ENCODE results near the gene KRTDAP. TPM values are rescaled to one million over a fixed set of nuclear protein-coding genes. Genes with fewer than 3 reads are reported as not detected.
A peak's percentile ranks its signal among the peaks of the same experiment; 100 is the strongest.

Gene KRTDAP
- total and polyA plus RNA-seq, 10 of the 15 experiments (the other 5 are each of a cell fraction or from before 2014, with no cell fraction given): 0.23 TPM; not detected in 9

DNA sequence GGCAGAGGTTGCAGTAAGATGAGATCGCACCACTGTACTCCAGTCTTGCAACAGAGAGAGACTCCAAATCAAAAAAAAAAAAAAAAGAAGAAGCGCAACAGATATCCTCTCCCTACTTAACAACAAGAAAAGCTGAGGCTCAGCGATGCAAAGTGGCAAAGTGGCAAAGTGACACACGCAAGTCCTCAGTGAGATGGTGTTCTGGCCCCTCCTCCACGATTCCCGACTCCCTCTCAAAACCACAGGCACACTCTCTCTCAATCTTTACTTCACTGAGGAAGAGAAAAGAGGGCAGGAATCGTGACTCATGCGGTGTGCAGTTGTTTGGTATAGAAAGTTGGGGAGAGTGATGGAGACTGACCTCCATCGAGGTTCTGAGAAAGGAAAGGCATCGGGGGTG is 29.7 kb downstream of the KRTDAP start:
- no peak for FAIRE-seq
- H3K27me3 ChIP-seq (replicated peaks in 1 of 2; ENCODE audit: control insufficient read depth in 2 of 2, insufficient read depth in 2 of 2, low read length in 1 of 2): no peaks in the 10 kb centered on the region
- in situ Hi-C loops (cut with MboI): no loop called here
- H3K9me3 ChIP-seq (replicated peaks; ENCODE audit: control insufficient read depth, insufficient read depth, low read length): no peaks in the 10 kb centered on the region
- H3K79me2 ChIP-seq (ENCODE audit: control insufficient read depth, insufficient read depth, low read length): no peaks in the 10 kb centered on the region
- intact Hi-C loops (cut with micrococcal nuclease; ENCODE audit: unreplicated experiment): no loop called here
- DNase-seq (ENCODE audit: low read depth, low spot score): no peak
- peak overlapping the region; percentile 56 for H3K27ac ChIP-seq (ENCODE audit: control insufficient read depth, insufficient read depth)
- BruUV-seq (replicated peaks): no TSS peak
- H2AFZ ChIP-seq (ENCODE audit: control insufficient read depth, low read depth, low read length): no peak overlapping the region
- ChIA-PET POLR2A (interaction anchor here (0.6 to 4.4 kb wide), 9 partner anchors 8 to 113 kb away, joined by 3 to 37 read pairs (median 16); partner anchors contain the start of genes FFAR1 and FFAR2), SMC1A (ENCODE audit: uncharacterized antibody, unreplicated experiment) (interaction anchor here (0.8 to 17.4 kb wide), 17 partner anchors 8 to 130 kb away, joined by 3 to 237 read pairs (median 9); partner anchors contain the start of genes FFAR1, FFAR2 and FFAR3), RAD21 (ENCODE audit: unreplicated experiment) (interaction anchor here (1.1 to 8.3 kb wide), 10 partner anchors 9 to 256 kb away, joined by 4 to 110 read pairs (median 37); partner anchors contain the start of genes FFAR2 and FFAR3), CTCF (interaction anchor here (0.7 to 8.5 kb wide), 13 partner anchors 8 to 655 kb away, joined by 3 to 86 read pairs (median 4); partner anchors contain the start of genes FFAR1 and TBCB)
- no peak overlapping the region for H3K4me3 ChIP-seq
- peak overlapping the region; percentile 50 for H3K4me2 ChIP-seq (ENCODE audit: control insufficient read depth, insufficient read depth)
- no peak overlapping the region for H3K9ac ChIP-seq (ENCODE audit: control insufficient read depth, insufficient read depth, low read length)
- H3K4me1 ChIP-seq (ENCODE audit: control insufficient read depth, insufficient read depth, low read length): peaks cover 74% of the 10 kb centered on the region
- H4K20me1 ChIP-seq (ENCODE audit: control insufficient read depth, insufficient read depth): no peaks in the 10 kb centered on the region
- no peaks in the 10 kb centered on the region for H3K36me3 ChIP-seq (ENCODE audit: control insufficient read depth in 2 of 2, insufficient read depth in 2 of 2, low read length in 1 of 2)
- 61% methylated on average over 9 of the region's 10 CpGs for WGBS (ENCODE audit: insufficient coverage, insufficient replicate concordance, low lambda C conversion rate, missing lambda C conversion rate)
- peak; percentile 4 for ATAC-seq
- peak; percentile 20; the same call in 1 of the 2 replicates for TF ChIP-seq IKZF1 (conservative IDR thresholded peaks at IDR 0.05)
- TF ChIP-seq ZNF217 (IDR thresholded peaks at IDR 0.05): no peak
- no peak for TF ChIP-seq CHD2 (IDR thresholded peaks at IDR 0.05; ENCODE audit: borderline replicate concordance, low read depth, low read length)
- peak; percentile 46 to 56; a peak in 2 of 4 replicates for TF ChIP-seq IKZF2 (IDR thresholded peaks at IDR 0.05)
- 0 out of 2 replicates have a peak, but pooled peaks have one; percentile 19 for TF ChIP-seq ATF7 (IDR thresholded peaks at IDR 0.05; ENCODE audit: low read depth)
- TF ChIP-seq, protein P1, sequence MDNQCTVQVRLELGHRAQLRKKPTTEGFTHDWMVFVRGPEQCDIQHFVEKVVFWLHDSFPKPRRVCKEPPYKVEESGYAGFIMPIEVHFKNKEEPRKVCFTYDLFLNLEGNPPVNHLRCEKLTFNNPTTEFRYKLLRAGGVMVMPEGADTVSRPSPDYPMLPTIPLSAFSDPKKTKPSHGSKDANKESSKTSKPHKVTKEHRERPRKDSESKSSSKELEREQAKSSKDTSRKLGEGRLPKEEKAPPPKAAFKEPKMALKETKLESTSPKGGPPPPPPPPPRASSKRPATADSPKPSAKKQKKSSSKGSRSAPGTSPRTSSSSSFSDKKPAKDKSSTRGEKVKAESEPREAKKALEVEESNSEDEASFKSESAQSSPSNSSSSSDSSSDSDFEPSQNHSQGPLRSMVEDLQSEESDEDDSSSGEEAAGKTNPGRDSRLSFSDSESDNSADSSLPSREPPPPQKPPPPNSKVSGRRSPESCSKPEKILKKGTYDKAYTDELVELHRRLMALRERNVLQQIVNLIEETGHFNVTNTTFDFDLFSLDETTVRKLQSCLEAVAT (IDR thresholded peaks at IDR 0.05): peak; percentile 54; the same call in 1 of the 2 replicates
- TF ChIP-seq, protein P2, sequence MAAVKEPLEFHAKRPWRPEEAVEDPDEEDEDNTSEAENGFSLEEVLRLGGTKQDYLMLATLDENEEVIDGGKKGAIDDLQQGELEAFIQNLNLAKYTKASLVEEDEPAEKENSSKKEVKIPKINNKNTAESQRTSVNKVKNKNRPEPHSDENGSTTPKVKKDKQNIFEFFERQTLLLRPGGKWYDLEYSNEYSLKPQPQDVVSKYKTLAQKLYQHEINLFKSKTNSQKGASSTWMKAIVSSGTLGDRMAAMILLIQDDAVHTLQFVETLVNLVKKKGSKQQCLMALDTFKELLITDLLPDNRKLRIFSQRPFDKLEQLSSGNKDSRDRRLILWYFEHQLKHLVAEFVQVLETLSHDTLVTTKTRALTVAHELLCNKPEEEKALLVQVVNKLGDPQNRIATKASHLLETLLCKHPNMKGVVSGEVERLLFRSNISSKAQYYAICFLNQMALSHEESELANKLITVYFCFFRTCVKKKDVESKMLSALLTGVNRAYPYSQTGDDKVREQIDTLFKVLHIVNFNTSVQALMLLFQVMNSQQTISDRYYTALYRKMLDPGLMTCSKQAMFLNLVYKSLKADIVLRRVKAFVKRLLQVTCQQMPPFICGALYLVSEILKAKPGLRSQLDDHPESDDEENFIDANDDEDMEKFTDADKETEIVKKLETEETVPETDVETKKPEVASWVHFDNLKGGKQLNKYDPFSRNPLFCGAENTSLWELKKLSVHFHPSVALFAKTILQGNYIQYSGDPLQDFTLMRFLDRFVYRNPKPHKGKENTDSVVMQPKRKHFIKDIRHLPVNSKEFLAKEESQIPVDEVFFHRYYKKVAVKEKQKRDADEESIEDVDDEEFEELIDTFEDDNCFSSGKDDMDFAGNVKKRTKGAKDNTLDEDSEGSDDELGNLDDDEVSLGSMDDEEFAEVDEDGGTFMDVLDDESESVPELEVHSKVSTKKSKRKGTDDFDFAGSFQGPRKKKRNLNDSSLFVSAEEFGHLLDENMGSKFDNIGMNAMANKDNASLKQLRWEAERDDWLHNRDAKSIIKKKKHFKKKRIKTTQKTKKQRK (IDR thresholded peaks at IDR 0.05; ENCODE audit: low read depth, low read length): no peak
- TF ChIP-seq, protein P3, sequence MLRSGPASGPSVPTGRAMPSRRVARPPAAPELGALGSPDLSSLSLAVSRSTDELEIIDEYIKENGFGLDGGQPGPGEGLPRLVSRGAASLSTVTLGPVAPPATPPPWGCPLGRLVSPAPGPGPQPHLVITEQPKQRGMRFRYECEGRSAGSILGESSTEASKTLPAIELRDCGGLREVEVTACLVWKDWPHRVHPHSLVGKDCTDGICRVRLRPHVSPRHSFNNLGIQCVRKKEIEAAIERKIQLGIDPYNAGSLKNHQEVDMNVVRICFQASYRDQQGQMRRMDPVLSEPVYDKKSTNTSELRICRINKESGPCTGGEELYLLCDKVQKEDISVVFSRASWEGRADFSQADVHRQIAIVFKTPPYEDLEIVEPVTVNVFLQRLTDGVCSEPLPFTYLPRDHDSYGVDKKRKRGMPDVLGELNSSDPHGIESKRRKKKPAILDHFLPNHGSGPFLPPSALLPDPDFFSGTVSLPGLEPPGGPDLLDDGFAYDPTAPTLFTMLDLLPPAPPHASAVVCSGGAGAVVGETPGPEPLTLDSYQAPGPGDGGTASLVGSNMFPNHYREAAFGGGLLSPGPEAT (IDR thresholded peaks at IDR 0.05; ENCODE audit: low read depth): no peak; the same call in 1 of the 2 replicates
- peak; percentile 19; the same call in 1 of the 2 replicates for TF ChIP-seq MTA2 (IDR thresholded peaks at IDR 0.05; ENCODE audit: low read depth)
- TF ChIP-seq HDGF (IDR thresholded peaks at IDR 0.05): no peak
- no peak for TF ChIP-seq RB1 (IDR thresholded peaks at IDR 0.05; ENCODE audit: borderline replicate concordance)
- no peak for TF ChIP-seq YY1 (IDR thresholded peaks at IDR 0.05; ENCODE audit: low read depth, low read length)
- TF ChIP-seq BHLHE40 (IDR thresholded peaks at IDR 0.05; ENCODE audit: borderline replicate concordance in 1 of 2, low read depth in 2 of 2, low read length in 1 of 2): peak; percentile 40 to 41; a peak in 2 of 4 replicates
- TF ChIP-seq CEBPB (IDR thresholded peaks at IDR 0.05; ENCODE audit: borderline replicate concordance in 1 of 2, low read depth in 2 of 2, low read length in 2 of 2): no peak
- TF ChIP-seq FOXM1 (IDR thresholded peaks at IDR 0.05; ENCODE audit: low read depth, low read length): no peak
- TF ChIP-seq EP300 (IDR thresholded peaks at IDR 0.05; ENCODE audit: borderline replicate concordance in 1 of 2, control insufficient read depth in 1 of 2, low read depth in 2 of 2, low read length in 2 of 2): peak in 1 of 2 experiments; percentile 11; a peak in 1 of 4 replicates
- TF ChIP-seq PAX5 (IDR thresholded peaks at IDR 0.05; ENCODE audit: borderline replicate concordance, low read depth, low read length): peak; percentile 15; the same call in 1 of the 2 replicates
- TF ChIP-seq NBN (IDR thresholded peaks at IDR 0.05): peak; percentile 56; the same call in 1 of the 2 replicates

All from GM12878 (cell line).